ENCODE measurements around the gene STPG3. TPM values are rescaled to one million over a fixed set of nuclear protein-coding genes. Genes with fewer than 3 reads are reported as not detected.
A peak's percentile ranks its signal among the peaks of the same experiment; 100 is the strongest.

Gene STPG3
- total and polyA plus RNA-seq, 9 of the 15 experiments (the other 6 are each of a cell fraction or from before 2014, with no cell fraction given) = not detected

GRCh38 chr9:137299938-137300337, 48.9 kb downstream of the STPG3 start:
- Histone ChIP-seq H3K4me1 (replicated peaks in 1 of 2; ENCODE audit: control insufficient read depth in 2 of 2, insufficient read depth in 2 of 2, low read length in 2 of 2) (peaks cover 31 to 82% of the 10 kb centered on the region in 2 experiments), H2AFZ (ENCODE audit: low read depth, low read length) (no peak overlapping the region), H3K9me3 (replicated peaks; ENCODE audit: control insufficient read depth, insufficient read depth, low read depth, low read length) (0 out of 2 replicates have a peak, but pooled peaks cover 1% of the 10 kb centered on the region), H3K36me3 (ENCODE audit: control insufficient read depth, insufficient read depth, low read length) (peaks cover 8% of the 10 kb centered on the region; the same call in 1 of the 3 replicates), H3K27ac (ENCODE audit: extremely low read depth, low read depth, low read length) (peak overlapping the region; percentile 88), H3K4me3 (peak overlapping the region; percentile 90), H3K9ac (ENCODE audit: insufficient read depth in 1 of 2, low read depth in 2 of 2, low read length in 2 of 2) (peak overlapping the region; percentile 81 to 86; a peak in 3 of 4 replicates), H3K9me1 (ENCODE audit: control insufficient read depth, insufficient read depth, low read length) (no peaks in the 10 kb centered on the region), H4K20me1 (replicated peaks; ENCODE audit: control insufficient read depth, insufficient read depth, low read length) (peaks cover 10% of the 10 kb centered on the region), H3K27me3 (ENCODE audit: control insufficient read depth in 2 of 2, insufficient read depth in 2 of 2, low read length in 2 of 2) (no peaks in the 10 kb centered on the region), H3K4me2 (ENCODE audit: insufficient read depth, low read length) (peak overlapping the region; percentile 82), H3K79me2 (ENCODE audit: control insufficient read depth, insufficient read depth, low read length) (peaks cover 28% of the 10 kb centered on the region)
- peak; percentile 78 for FAIRE-seq
- ChIA-PET CTCF (ENCODE audit: low intra/inter-chr PET ratio) (interaction anchor here (0.6 kb wide), 1 partner anchor 221 kb away, joined by 3 read pairs; no protein-coding TSS in a partner anchor), POLR2A (interaction anchor here (0.6 to 1.2 kb wide), 2 partner anchors 11 to 252 kb away, joined by 3 to 4 read pairs; partner anchors contain the start of gene MRPL41)
- ATAC-seq = no peak
- DNase-seq (ENCODE audit: extremely low read depth in 1 of 4, low spot score in 3 of 4) = peak in 1 of 4 experiments; percentile 69
- intact Hi-C loops (cut with micrococcal nuclease) = loop anchor here (5.0 to 10.0 kb wide), 4 partner anchors 58 to 232 kb away; partner anchors contain the start of genes EXD3, NOXA1 and TUBB4B
- in situ Hi-C loops (cut with MboI) = no loop called here
- 5% methylated on average over 16 of the region's 16 CpGs for whole genome bisulfite sequencing (ENCODE audit: insufficient coverage, low coverage, missing lambda C conversion rate)
- TSS peak; percentile 82 for BruUV-seq (replicated peaks)
- TF ChIP-seq GATAD2A (IDR thresholded peaks at IDR 0.05) = no peak
- TF ChIP-seq ETS2 (tag; IDR thresholded peaks at IDR 0.05; ENCODE audit: borderline replicate concordance, poor library complexity, severe bottlenecking) = no peak
- TF ChIP-seq SMAD4 (CRISPR knock-in tag; conservative IDR thresholded peaks at IDR 0.05) = 0 out of 2 replicates have a peak, but pooled peaks have one; percentile 24
- TF ChIP-seq ZNF785 (CRISPR knock-in tag; IDR thresholded peaks at IDR 0.05) = no peak
- TF ChIP-seq, protein P1, sequence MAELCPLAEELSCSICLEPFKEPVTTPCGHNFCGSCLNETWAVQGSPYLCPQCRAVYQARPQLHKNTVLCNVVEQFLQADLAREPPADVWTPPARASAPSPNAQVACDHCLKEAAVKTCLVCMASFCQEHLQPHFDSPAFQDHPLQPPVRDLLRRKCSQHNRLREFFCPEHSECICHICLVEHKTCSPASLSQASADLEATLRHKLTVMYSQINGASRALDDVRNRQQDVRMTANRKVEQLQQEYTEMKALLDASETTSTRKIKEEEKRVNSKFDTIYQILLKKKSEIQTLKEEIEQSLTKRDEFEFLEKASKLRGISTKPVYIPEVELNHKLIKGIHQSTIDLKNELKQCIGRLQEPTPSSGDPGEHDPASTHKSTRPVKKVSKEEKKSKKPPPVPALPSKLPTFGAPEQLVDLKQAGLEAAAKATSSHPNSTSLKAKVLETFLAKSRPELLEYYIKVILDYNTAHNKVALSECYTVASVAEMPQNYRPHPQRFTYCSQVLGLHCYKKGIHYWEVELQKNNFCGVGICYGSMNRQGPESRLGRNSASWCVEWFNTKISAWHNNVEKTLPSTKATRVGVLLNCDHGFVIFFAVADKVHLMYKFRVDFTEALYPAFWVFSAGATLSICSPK (IDR thresholded peaks at IDR 0.05; ENCODE audit: borderline replicate concordance) = no peak
- TF ChIP-seq ZNF717 (CRISPR knock-in tag; IDR thresholded peaks at IDR 0.05) = no peak
- no peak for TF ChIP-seq RBM22 (IDR thresholded peaks at IDR 0.05; ENCODE audit: low read depth, low read length, poor library complexity, severe bottlenecking)
- no peak for TF ChIP-seq MAFF (IDR thresholded peaks at IDR 0.05; ENCODE audit: low read length)
- no peak for TF ChIP-seq E2F3 (CRISPR knock-in tag; IDR thresholded peaks at IDR 0.05)
- no peak for TF ChIP-seq HDAC6 (IDR thresholded peaks at IDR 0.05; ENCODE audit: low read depth, low read length)
- no peak for TF ChIP-seq ZNF764 (CRISPR knock-in tag; IDR thresholded peaks at IDR 0.05; ENCODE audit: low read depth)
- TF ChIP-seq, protein P2, sequence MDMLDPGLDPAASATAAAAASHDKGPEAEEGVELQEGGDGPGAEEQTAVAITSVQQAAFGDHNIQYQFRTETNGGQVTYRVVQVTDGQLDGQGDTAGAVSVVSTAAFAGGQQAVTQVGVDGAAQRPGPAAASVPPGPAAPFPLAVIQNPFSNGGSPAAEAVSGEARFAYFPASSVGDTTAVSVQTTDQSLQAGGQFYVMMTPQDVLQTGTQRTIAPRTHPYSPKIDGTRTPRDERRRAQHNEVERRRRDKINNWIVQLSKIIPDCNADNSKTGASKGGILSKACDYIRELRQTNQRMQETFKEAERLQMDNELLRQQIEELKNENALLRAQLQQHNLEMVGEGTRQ (CRISPR knock-in tag; IDR thresholded peaks at IDR 0.05) = no peak
- no peak for TF ChIP-seq ZC3H8 (IDR thresholded peaks at IDR 0.05)
- no peak for TF ChIP-seq ZNF696 (CRISPR knock-in tag; conservative IDR thresholded peaks at IDR 0.05)
- TF ChIP-seq CXXC5 (CRISPR knock-in tag; IDR thresholded peaks at IDR 0.05) = peak; percentile 29; the same call in 1 of the 2 replicates
- peak; percentile 51; the same call in 1 of the 2 replicates for TF ChIP-seq NCOA1 (IDR thresholded peaks at IDR 0.05; ENCODE audit: low read depth)
- TF ChIP-seq CBX5 (IDR thresholded peaks at IDR 0.05; ENCODE audit: borderline replicate concordance, low read depth) = no peak
- TF ChIP-seq ATF1 (CRISPR knock-in tag; IDR thresholded peaks at IDR 0.05) = no peak
- TF ChIP-seq ATF1 (tag; IDR thresholded peaks at IDR 0.05) = no peak
- TF ChIP-seq, protein P3, sequence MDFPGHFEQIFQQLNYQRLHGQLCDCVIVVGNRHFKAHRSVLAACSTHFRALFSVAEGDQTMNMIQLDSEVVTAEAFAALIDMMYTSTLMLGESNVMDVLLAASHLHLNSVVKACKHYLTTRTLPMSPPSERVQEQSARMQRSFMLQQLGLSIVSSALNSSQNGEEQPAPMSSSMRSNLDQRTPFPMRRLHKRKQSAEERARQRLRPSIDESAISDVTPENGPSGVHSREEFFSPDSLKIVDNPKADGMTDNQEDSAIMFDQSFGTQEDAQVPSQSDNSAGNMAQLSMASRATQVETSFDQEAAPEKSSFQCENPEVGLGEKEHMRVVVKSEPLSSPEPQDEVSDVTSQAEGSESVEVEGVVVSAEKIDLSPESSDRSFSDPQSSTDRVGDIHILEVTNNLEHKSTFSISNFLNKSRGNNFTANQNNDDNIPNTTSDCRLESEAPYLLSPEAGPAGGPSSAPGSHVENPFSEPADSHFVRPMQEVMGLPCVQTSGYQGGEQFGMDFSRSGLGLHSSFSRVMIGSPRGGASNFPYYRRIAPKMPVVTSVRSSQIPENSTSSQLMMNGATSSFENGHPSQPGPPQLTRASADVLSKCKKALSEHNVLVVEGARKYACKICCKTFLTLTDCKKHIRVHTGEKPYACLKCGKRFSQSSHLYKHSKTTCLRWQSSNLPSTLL (IDR thresholded peaks at IDR 0.05) = no peak
- peak; percentile 40 for TF ChIP-seq CHD1 (IDR thresholded peaks at IDR 0.05; ENCODE audit: low read length)
